ENCODE results near the gene LRRN3.

The LRRN3 gene

GRCh38 chr7:111108000-111108399, 17.1 kb downstream of the LRRN3 start:
- DNase-seq = no peak

- DNase-seq = no peak
These were observed 17.6 kb downstream of the LRRN3 start for GRCh38 chr7:111108496-111108895.

- no peak for DNase-seq
These were observed 21.5 kb downstream of the LRRN3 start for GRCh38 chr7:111112439-111112838.

- no peak for DNase-seq
These were observed 22.5 kb downstream of the LRRN3 start for GRCh38 chr7:111113263-111114017.

- no peak for DNase-seq
These were observed 25.0 kb downstream of the LRRN3 start for GRCh38 chr7:111115966-111116365.

- no peak for DNase-seq
These were observed 36.1 kb downstream of the LRRN3 start for GRCh38 chr7:111126987-111127386.

- DNase-seq = no peak
These were observed 38.5 kb downstream of the LRRN3 start for GRCh38 chr7:111129435-111129834.

- no peak for DNase-seq
These were observed 41.9 kb downstream of the LRRN3 start for GRCh38 chr7:111132833-111133232.

- peak; percentile 20 for DNase-seq
These were observed 46.6 kb downstream of the LRRN3 start for GRCh38 chr7:111137296-111138192.

GRCh38 chr7:111138193-111138569, 47.3 kb downstream of the LRRN3 start:
- peak; percentile 61 for DNase-seq

- DNase-seq = no peak
These were observed 47.7 kb downstream of the LRRN3 start for GRCh38 chr7:111138586-111138985.

GRCh38 chr7:111140091-111140865, 49.4 kb downstream of the LRRN3 start:
- no peak for DNase-seq

- DNase-seq = no peak
These were observed 54.5 kb downstream of the LRRN3 start for GRCh38 chr7:111145472-111145871.

GRCh38 chr7:111146136-111146535, 55.2 kb downstream of the LRRN3 start:
- DNase-seq = no peak

- DNase-seq = no peak
These were observed 57.0 kb downstream of the LRRN3 start for GRCh38 chr7:111147708-111148533.

GRCh38 chr7:111150709-111151108, 59.8 kb downstream of the LRRN3 start:
- DNase-seq = no peak

GRCh38 chr7:111159426-111159825, 68.5 kb downstream of the LRRN3 start:
- no peak for DNase-seq

- no peak for DNase-seq
These were observed 69.4 kb downstream of the LRRN3 start for GRCh38 chr7:111160297-111160696.

- DNase-seq = no peak
These were observed 71.8 kb downstream of the LRRN3 start for GRCh38 chr7:111162692-111163091.

GRCh38 chr7:111164442-111164841, 73.5 kb downstream of the LRRN3 start:
- no peak for DNase-seq

GRCh38 chr7:111168182-111168581, 77.3 kb downstream of the LRRN3 start:
- no peak for DNase-seq

GRCh38 chr7:111172564-111173257, 81.8 kb downstream of the LRRN3 start:
- DNase-seq = no peak

All from CD4-positive, alpha-beta T cell treated with Interleukin-4 for 4 hours (primary cell).